ENCODE measurements around the gene RNF212.

GRCh38 chr4:1022051-1022738 is 91.2 kb downstream of the RNF212 start:
- TF ChIP-seq ETV6 (CRISPR knock-in tag; conservative IDR thresholded peaks at IDR 0.05), result no peak
- TF ChIP-seq CEBPB (IDR thresholded peaks at IDR 0.05; ENCODE audit: borderline replicate concordance, low read depth, low read length), result no peak
- no peak for TF ChIP-seq POLR2A (IDR thresholded peaks at IDR 0.05; ENCODE audit: insufficient read depth in 1 of 2, low read depth in 2 of 2, low read length in 2 of 2)
- no peak for TF ChIP-seq POLR2AphosphoS5 (IDR thresholded peaks at IDR 0.05; ENCODE audit: low read depth, low read length)
- no peak for TF ChIP-seq NCOA2 (CRISPR knock-in tag; IDR thresholded peaks at IDR 0.05)
- TF ChIP-seq KDM3A (CRISPR knock-in tag; IDR thresholded peaks at IDR 0.05; ENCODE audit: low read depth), result no peak
- TF ChIP-seq ELK4 (CRISPR knock-in tag; IDR thresholded peaks at IDR 0.05; ENCODE audit: borderline replicate concordance), result no peak
- no peak for TF ChIP-seq ZNF414 (CRISPR knock-in tag; IDR thresholded peaks at IDR 0.05)
- no peak for TF ChIP-seq CBFB (CRISPR knock-in tag; IDR thresholded peaks at IDR 0.05)
- TF ChIP-seq EP300 (IDR thresholded peaks at IDR 0.05; ENCODE audit: low read depth in 2 of 2, low read length in 2 of 2), result no peak
- no peak for TF ChIP-seq EP300 (CRISPR knock-in tag; IDR thresholded peaks at IDR 0.05; ENCODE audit: borderline replicate concordance)
- no peak for TF ChIP-seq FOXJ3 (CRISPR knock-in tag; IDR thresholded peaks at IDR 0.05; ENCODE audit: borderline replicate concordance)
- TF ChIP-seq ZNF567 (CRISPR knock-in tag; IDR thresholded peaks at IDR 0.05; ENCODE audit: borderline replicate concordance), result no peak
- no peak for TF ChIP-seq ZXDC (CRISPR knock-in tag; IDR thresholded peaks at IDR 0.05)

Data from HepG2 (cell line).